ENCODE measurements around the gene EDDM3A. TPM values are rescaled to one million over a fixed set of nuclear protein-coding genes. Genes with fewer than 3 reads are reported as not detected.

Gene EDDM3A
- total and polyA plus RNA-seq, 12 donors: not detected

DNA sequence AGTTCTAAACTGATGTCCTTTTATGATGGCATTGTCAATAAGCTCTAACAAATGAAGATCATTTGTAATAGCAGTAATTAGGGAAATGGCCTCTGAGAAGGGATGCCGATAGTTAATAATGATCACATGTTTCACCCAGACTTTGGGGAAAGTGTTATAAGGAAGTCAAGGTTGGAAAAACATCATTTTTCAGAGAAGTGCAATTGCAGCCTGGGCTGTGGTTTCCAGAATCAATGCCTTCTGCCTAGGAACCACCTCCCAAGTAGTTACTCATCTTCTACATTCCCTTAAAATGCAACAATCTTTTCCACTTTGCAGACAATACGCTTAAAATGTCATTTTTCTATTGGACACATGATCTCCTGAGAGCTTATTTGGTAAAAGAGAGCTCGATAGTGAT, 879 bp downstream of the EDDM3A start:
- Histone ChIP-seq H3K4me3 (no peak overlapping the region), H3K4me1 (replicated peaks in 1 of 2) (no peaks in the 10 kb centered on the region), H3K27me3 (no peaks in the 10 kb centered on the region), H3K36me3 (replicated peaks in 1 of 2) (no peaks in the 10 kb centered on the region), H3K27ac (no peak overlapping the region), H3K9me3 (replicated peaks in 1 of 3) (no peaks in the 10 kb centered on the region)
- DNase-seq: no peak
- intact Hi-C loops (cut with DNase I): no loop called here
- WGBS, 4 donors: 57 to 82% (median 74%) methylated on average over 3 of the region's 3 CpGs
- no peak for TF ChIP-seq POLR2A (IDR thresholded peaks at IDR 0.05)
- TF ChIP-seq, protein P1, sequence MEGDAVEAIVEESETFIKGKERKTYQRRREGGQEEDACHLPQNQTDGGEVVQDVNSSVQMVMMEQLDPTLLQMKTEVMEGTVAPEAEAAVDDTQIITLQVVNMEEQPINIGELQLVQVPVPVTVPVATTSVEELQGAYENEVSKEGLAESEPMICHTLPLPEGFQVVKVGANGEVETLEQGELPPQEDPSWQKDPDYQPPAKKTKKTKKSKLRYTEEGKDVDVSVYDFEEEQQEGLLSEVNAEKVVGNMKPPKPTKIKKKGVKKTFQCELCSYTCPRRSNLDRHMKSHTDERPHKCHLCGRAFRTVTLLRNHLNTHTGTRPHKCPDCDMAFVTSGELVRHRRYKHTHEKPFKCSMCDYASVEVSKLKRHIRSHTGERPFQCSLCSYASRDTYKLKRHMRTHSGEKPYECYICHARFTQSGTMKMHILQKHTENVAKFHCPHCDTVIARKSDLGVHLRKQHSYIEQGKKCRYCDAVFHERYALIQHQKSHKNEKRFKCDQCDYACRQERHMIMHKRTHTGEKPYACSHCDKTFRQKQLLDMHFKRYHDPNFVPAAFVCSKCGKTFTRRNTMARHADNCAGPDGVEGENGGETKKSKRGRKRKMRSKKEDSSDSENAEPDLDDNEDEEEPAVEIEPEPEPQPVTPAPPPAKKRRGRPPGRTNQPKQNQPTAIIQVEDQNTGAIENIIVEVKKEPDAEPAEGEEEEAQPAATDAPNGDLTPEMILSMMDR (IDR thresholded peaks at IDR 0.05): no peak

DNA sequence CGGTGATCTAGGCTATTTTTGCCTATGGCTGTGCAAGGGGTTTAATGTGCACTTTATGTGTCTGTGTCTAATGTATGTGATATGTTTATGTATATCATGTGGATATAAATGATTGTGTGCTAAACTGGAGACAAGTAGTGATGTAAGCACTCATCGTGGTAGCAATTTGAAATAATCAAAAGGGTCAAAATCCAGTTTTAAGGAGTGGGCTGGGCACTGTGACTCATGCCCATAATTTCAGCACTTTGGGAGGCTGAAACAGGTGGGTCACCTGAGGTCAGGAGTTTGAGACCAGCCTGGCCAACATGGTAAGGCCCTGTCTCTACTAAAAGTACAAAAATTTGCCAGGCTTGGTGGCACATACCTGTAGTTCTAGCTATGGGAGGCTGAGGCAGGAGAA, 2.8 kb downstream of the EDDM3A start:
- no peak overlapping the region for H3K4me3 ChIP-seq
- 76 to 84% (median 83%) methylated on average over 2 of the region's 2 CpGs for WGBS, 4 donors
- H3K4me1 ChIP-seq (replicated peaks in 1 of 2): no peaks in the 10 kb centered on the region
- intact Hi-C loops (cut with DNase I): no loop called here
- H3K27ac ChIP-seq: no peak overlapping the region
- no peaks in the 10 kb centered on the region for H3K9me3 ChIP-seq (replicated peaks in 1 of 3)
- H3K27me3 ChIP-seq: no peaks in the 10 kb centered on the region
- TF ChIP-seq, protein P1 (IDR thresholded peaks at IDR 0.05): no peak
- no peak for TF ChIP-seq POLR2A (IDR thresholded peaks at IDR 0.05)
- H3K36me3 ChIP-seq (replicated peaks in 1 of 2): no peaks in the 10 kb centered on the region
- DNase-seq: no peak

GRCh38 chr14:20750194-20750593, 4.5 kb downstream of the EDDM3A start:
- Histone ChIP-seq H3K9me3 (replicated peaks in 1 of 3) (no peaks in the 10 kb centered on the region), H3K4me3 (no peak overlapping the region), H3K4me1 (replicated peaks in 1 of 2) (no peaks in the 10 kb centered on the region), H3K27ac (no peak overlapping the region), H3K36me3 (replicated peaks in 1 of 2) (no peaks in the 10 kb centered on the region), H3K27me3 (no peaks in the 10 kb centered on the region)
- 25 to 61% (median 51%) methylated on average over 1 of the region's 1 CpG for WGBS, 4 donors
- DNase-seq: no peak
- intact Hi-C loops (cut with DNase I): no loop called here
- TF ChIP-seq, protein P1 (IDR thresholded peaks at IDR 0.05): no peak
- TF ChIP-seq POLR2A (IDR thresholded peaks at IDR 0.05): no peak

- intact Hi-C loops (cut with DNase I): no loop called here
- 78 to 92% (median 84%) methylated on average over 5 of the region's 5 CpGs for whole genome bisulfite sequencing, 4 donors
- no peak for DNase-seq
Observed at GRCh38 chr14:20751963-20752562, 6.4 kb downstream of the EDDM3A start.

More at GRCh38 chr14:20751963-20752562, 6.4 kb downstream of the EDDM3A start:
- Histone ChIP-seq H3K4me3 (no peak overlapping the region), H3K36me3 (replicated peaks in 1 of 2) (no peaks in the 10 kb centered on the region), H3K27me3 (no peaks in the 10 kb centered on the region), H3K4me1 (replicated peaks in 1 of 2) (no peaks in the 10 kb centered on the region), H3K27ac (no peak overlapping the region), H3K9me3 (replicated peaks in 1 of 3) (no peaks in the 10 kb centered on the region)
- TF ChIP-seq, protein P1 (IDR thresholded peaks at IDR 0.05): no peak
- TF ChIP-seq POLR2A (IDR thresholded peaks at IDR 0.05): no peak
